ENCODE data around the gene CEP131.

The CEP131 gene

GRCh38 chr17:81252987-81253329 lies 30.2 kb upstream of the CEP131 start:
- Histone ChIP-seq H3K4me2 (ENCODE audit: low read length) (no peak overlapping the region), H2AFZ (no peak overlapping the region), H3K36me3 (ENCODE audit: control insufficient read depth, insufficient read depth, low read length) (no peaks in the 10 kb centered on the region), H3K9me3 (ENCODE audit: control insufficient read depth, low read length) (no peaks in the 10 kb centered on the region), H3K4me3 (ENCODE audit: low read depth, low read length) (no peak overlapping the region), H3K27ac (no peak overlapping the region), H3K79me2 (peaks cover 11% of the 10 kb centered on the region), H3K4me1 (peaks cover 24% of the 10 kb centered on the region), H3K27me3 (ENCODE audit: control insufficient read depth, insufficient read depth, low read length) (no peaks in the 10 kb centered on the region), H3K9ac (no peak overlapping the region)
- TF ChIP-seq, protein P1, sequence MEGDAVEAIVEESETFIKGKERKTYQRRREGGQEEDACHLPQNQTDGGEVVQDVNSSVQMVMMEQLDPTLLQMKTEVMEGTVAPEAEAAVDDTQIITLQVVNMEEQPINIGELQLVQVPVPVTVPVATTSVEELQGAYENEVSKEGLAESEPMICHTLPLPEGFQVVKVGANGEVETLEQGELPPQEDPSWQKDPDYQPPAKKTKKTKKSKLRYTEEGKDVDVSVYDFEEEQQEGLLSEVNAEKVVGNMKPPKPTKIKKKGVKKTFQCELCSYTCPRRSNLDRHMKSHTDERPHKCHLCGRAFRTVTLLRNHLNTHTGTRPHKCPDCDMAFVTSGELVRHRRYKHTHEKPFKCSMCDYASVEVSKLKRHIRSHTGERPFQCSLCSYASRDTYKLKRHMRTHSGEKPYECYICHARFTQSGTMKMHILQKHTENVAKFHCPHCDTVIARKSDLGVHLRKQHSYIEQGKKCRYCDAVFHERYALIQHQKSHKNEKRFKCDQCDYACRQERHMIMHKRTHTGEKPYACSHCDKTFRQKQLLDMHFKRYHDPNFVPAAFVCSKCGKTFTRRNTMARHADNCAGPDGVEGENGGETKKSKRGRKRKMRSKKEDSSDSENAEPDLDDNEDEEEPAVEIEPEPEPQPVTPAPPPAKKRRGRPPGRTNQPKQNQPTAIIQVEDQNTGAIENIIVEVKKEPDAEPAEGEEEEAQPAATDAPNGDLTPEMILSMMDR (IDR thresholded peaks at IDR 0.05) = no peak

- no peak overlapping the region for H3K27ac ChIP-seq
- no peak overlapping the region for H3K4me3 ChIP-seq (ENCODE audit: low read depth, low read length)
- H3K4me1 ChIP-seq = peaks cover 24% of the 10 kb centered on the region
- peaks cover 11% of the 10 kb centered on the region for H3K79me2 ChIP-seq
- no peaks in the 10 kb centered on the region for H3K36me3 ChIP-seq (ENCODE audit: control insufficient read depth, insufficient read depth, low read length)
- TF ChIP-seq, protein P1 (IDR thresholded peaks at IDR 0.05) = no peak
- H3K4me2 ChIP-seq (ENCODE audit: low read length) = no peak overlapping the region
- H3K9ac ChIP-seq = no peak overlapping the region
- H2AFZ ChIP-seq = no peak overlapping the region
- H3K9me3 ChIP-seq (ENCODE audit: control insufficient read depth, low read length) = no peaks in the 10 kb centered on the region
- H3K27me3 ChIP-seq (ENCODE audit: control insufficient read depth, insufficient read depth, low read length) = no peaks in the 10 kb centered on the region
Observed at GRCh38 chr17:81252326-81252986, 29.7 kb upstream of the CEP131 start.

DNA sequence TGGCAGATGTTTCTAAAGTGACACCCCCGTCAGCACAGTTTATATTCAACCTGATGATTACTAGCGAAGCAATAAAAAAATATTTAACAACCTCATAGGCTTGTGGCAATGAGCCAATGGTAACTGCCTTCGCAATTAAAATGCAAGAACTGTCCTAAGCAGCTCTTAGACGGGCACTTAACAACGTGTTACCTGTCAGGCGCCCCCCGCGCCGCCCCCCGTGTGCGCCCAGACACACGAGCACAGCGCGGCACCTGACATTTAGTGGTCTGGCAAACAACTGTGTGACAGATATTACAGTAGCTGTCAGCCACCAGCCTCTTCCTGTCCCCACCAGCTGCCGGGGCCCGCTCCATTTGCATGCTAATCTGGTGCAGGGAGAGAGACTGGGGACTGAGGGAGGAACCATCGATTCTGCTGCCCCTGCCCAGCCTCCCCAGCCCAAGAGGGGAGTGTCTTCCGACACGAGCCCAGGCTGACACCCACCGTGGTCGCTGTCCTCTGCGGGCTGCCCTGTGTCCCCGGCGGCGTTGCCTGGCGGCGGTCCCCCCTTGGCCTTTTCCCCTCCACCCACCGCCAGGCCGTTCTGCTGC lies 29.0 kb upstream of the CEP131 start:
- no peaks in the 10 kb centered on the region for H3K36me3 ChIP-seq (ENCODE audit: control insufficient read depth, insufficient read depth, low read length)
- H3K4me1 ChIP-seq = peaks cover 24% of the 10 kb centered on the region
- TF ChIP-seq, protein P1 (IDR thresholded peaks at IDR 0.05) = no peak
- no peak overlapping the region for H3K4me3 ChIP-seq (ENCODE audit: low read depth, low read length)
- peaks cover 11% of the 10 kb centered on the region for H3K79me2 ChIP-seq
- H3K9me3 ChIP-seq (ENCODE audit: control insufficient read depth, low read length) = no peaks in the 10 kb centered on the region
- no peaks in the 10 kb centered on the region for H3K27me3 ChIP-seq (ENCODE audit: control insufficient read depth, insufficient read depth, low read length)
- H3K9ac ChIP-seq = no peak overlapping the region
- no peak overlapping the region for H3K4me2 ChIP-seq (ENCODE audit: low read length)
- H3K27ac ChIP-seq = no peak overlapping the region
- no peak overlapping the region for H2AFZ ChIP-seq

- Histone ChIP-seq H3K27me3 (ENCODE audit: control insufficient read depth, insufficient read depth, low read length) (no peaks in the 10 kb centered on the region), H2AFZ (no peak overlapping the region), H3K4me2 (ENCODE audit: low read length) (no peak overlapping the region), H3K4me1 (peaks cover 18% of the 10 kb centered on the region), H3K9me3 (ENCODE audit: control insufficient read depth, low read length) (no peaks in the 10 kb centered on the region), H3K9ac (no peak overlapping the region), H3K27ac (no peak overlapping the region), H3K36me3 (ENCODE audit: control insufficient read depth, insufficient read depth, low read length) (no peaks in the 10 kb centered on the region), H3K4me3 (ENCODE audit: low read depth, low read length) (no peak overlapping the region), H3K79me2 (peaks cover 11% of the 10 kb centered on the region)
- TF ChIP-seq, protein P1 (IDR thresholded peaks at IDR 0.05) = no peak
Observed at GRCh38 chr17:81251094-81251708, 28.4 kb upstream of the CEP131 start.

All from parathyroid adenoma (tissue), 2 donors.